Mucosa of stomach (tissue), 1 donor: ENCODE data around the gene IREB2.
"Not testable (repeated sequence)": the region's sequence is repeated elsewhere in the genome, so short reads cannot be mapped to it uniquely, and the experiment has no call there.

Experiments
- H3K27me3 ChIP-seq: one replicate; pipeline ENCODE4 v1.7.0; 2013; ENCODE audit warnings: mild to moderate bottlenecking, low read length; ENCODE audit not compliant: control insufficient read depth, insufficient read depth
- H3K36me3 ChIP-seq: one replicate; pipeline ENCODE4 v1.7.0; 2013; ENCODE audit warnings: low read length; ENCODE audit not compliant: control insufficient read depth, insufficient read depth
- H3K4me1 ChIP-seq: one replicate; pipeline ENCODE4 v1.7.0; 2013; ENCODE audit warnings: mild to moderate bottlenecking, low read length; ENCODE audit not compliant: control insufficient read depth, insufficient read depth
- H3K4me3 ChIP-seq: one replicate; pipeline ENCODE4 v1.7.0; 2013; ENCODE audit warnings: low read length
- H3K9ac ChIP-seq: one replicate; pipeline ENCODE4 v1.7.0; 2013; ENCODE audit warnings: mild to moderate bottlenecking, low read length, moderate library complexity
- H3K9me3 ChIP-seq: one replicate; pipeline ENCODE4 v1.7.0; 2013; ENCODE audit warnings: mild to moderate bottlenecking, low read length, moderate library complexity; ENCODE audit not compliant: control insufficient read depth
- donor health status: Pancreatic carcinoma.

The IREB2 gene

GRCh38 chr15:78425643-78426042 is 12.4 kb upstream of the IREB2 start:
- H3K9ac ChIP-seq = no peak overlapping the region
- no peaks in the 10 kb centered on the region for H3K4me1 ChIP-seq
- H3K36me3 ChIP-seq = no peaks in the 10 kb centered on the region
- no peaks in the 10 kb centered on the region for H3K27me3 ChIP-seq
- H3K9me3 ChIP-seq = no peaks in the 10 kb centered on the region
- H3K4me3 ChIP-seq = no peak overlapping the region

GRCh38 chr15:78426300-78426699 is 11.7 kb upstream of the IREB2 start:
- Histone ChIP-seq H3K27me3 (no peaks in the 10 kb centered on the region), H3K4me1 (no peaks in the 10 kb centered on the region), H3K9ac (no peak overlapping the region), H3K36me3 (no peaks in the 10 kb centered on the region), H3K9me3 (no peaks in the 10 kb centered on the region), H3K4me3 (no peak overlapping the region)

- Histone ChIP-seq H3K36me3 (no peaks in the 10 kb centered on the region), H3K27me3 (peaks cover 5% of the 10 kb centered on the region), H3K9ac (no peak overlapping the region), H3K4me3 (no peak overlapping the region), H3K9me3 (no peaks in the 10 kb centered on the region), H3K4me1 (no peaks in the 10 kb centered on the region)
Observed at GRCh38 chr15:78427953-78428352, 10.1 kb upstream of the IREB2 start.

- H3K27me3 ChIP-seq = peaks cover 5% of the 10 kb centered on the region
- no peak overlapping the region for H3K4me3 ChIP-seq
- H3K9ac ChIP-seq = no peak overlapping the region
- no peaks in the 10 kb centered on the region for H3K9me3 ChIP-seq
- H3K4me1 ChIP-seq = no peaks in the 10 kb centered on the region
- H3K36me3 ChIP-seq = no peaks in the 10 kb centered on the region
Observed at GRCh38 chr15:78429477-78429876, 8.5 kb upstream of the IREB2 start.

GRCh38 chr15:78431955-78432354 is 6.1 kb upstream of the IREB2 start:
- H3K27me3 ChIP-seq = peaks cover 5% of the 10 kb centered on the region
- no peak overlapping the region for H3K9ac ChIP-seq
- H3K4me1 ChIP-seq = no peaks in the 10 kb centered on the region
- H3K36me3 ChIP-seq = no peaks in the 10 kb centered on the region
- H3K4me3 ChIP-seq = no peak overlapping the region
- H3K9me3 ChIP-seq = no peaks in the 10 kb centered on the region

- Histone ChIP-seq H3K4me3 (no peak overlapping the region), H3K4me1 (no peaks in the 10 kb centered on the region), H3K9me3 (no peaks in the 10 kb centered on the region), H3K9ac (no peak overlapping the region), H3K36me3 (no peaks in the 10 kb centered on the region), H3K27me3 (peaks cover 5% of the 10 kb centered on the region)
Observed at GRCh38 chr15:78432664-78433063, 5.4 kb upstream of the IREB2 start.

- no peaks in the 10 kb centered on the region for H3K9me3 ChIP-seq
- H3K4me1 ChIP-seq = no peaks in the 10 kb centered on the region
- peaks cover 5% of the 10 kb centered on the region for H3K27me3 ChIP-seq
- H3K9ac ChIP-seq = no peak overlapping the region
- H3K4me3 ChIP-seq = no peak overlapping the region
- no peaks in the 10 kb centered on the region for H3K36me3 ChIP-seq
Observed at GRCh38 chr15:78434134-78434533, 3.9 kb upstream of the IREB2 start.

GRCh38 chr15:78434711-78435110 is 3.3 kb upstream of the IREB2 start:
- not testable (repeated sequence) for H3K36me3 ChIP-seq, H3K4me1 ChIP-seq, H3K27me3 ChIP-seq, H3K9ac ChIP-seq, H3K4me3 ChIP-seq, H3K9me3 ChIP-seq

GRCh38 chr15:78437107-78437761 is 782 bp upstream of the IREB2 start:
- no peaks in the 10 kb centered on the region for H3K9me3 ChIP-seq
- H3K27me3 ChIP-seq = peaks cover 4% of the 10 kb centered on the region
- peaks cover 6% of the 10 kb centered on the region for H3K4me1 ChIP-seq
- H3K36me3 ChIP-seq = no peaks in the 10 kb centered on the region
- peak overlapping the region; percentile 99 for H3K9ac ChIP-seq
- peak overlapping the region; percentile 70 for H3K4me3 ChIP-seq

- Histone ChIP-seq H3K4me1 (peaks cover 6% of the 10 kb centered on the region), H3K27me3 (no peaks in the 10 kb centered on the region), H3K9me3 (no peaks in the 10 kb centered on the region), H3K4me3 (peak overlapping the region; percentile 86), H3K36me3 (no peaks in the 10 kb centered on the region), H3K9ac (peak overlapping the region; percentile 99)
Observed at GRCh38 chr15:78438619-78439285, 736 bp downstream of the IREB2 start.

- H3K4me3 ChIP-seq = no peak overlapping the region
- no peaks in the 10 kb centered on the region for H3K36me3 ChIP-seq
- no peaks in the 10 kb centered on the region for H3K27me3 ChIP-seq
- no peaks in the 10 kb centered on the region for H3K9me3 ChIP-seq
- no peak overlapping the region for H3K9ac ChIP-seq
- peaks cover 6% of the 10 kb centered on the region for H3K4me1 ChIP-seq
Observed at GRCh38 chr15:78440375-78441373, 2.7 kb downstream of the IREB2 start.

- no peaks in the 10 kb centered on the region for H3K36me3 ChIP-seq
- H3K27me3 ChIP-seq = no peaks in the 10 kb centered on the region
- H3K4me3 ChIP-seq = no peak overlapping the region
- no peaks in the 10 kb centered on the region for H3K9me3 ChIP-seq
- H3K4me1 ChIP-seq = peaks cover 16% of the 10 kb centered on the region
- H3K9ac ChIP-seq = no peak overlapping the region
Observed at GRCh38 chr15:78444255-78444654, 6.2 kb downstream of the IREB2 start.
